ENCODE data around the gene NR2E3.
A peak's percentile ranks its signal among the peaks of the same experiment; 100 is the strongest.

NR2E3 gene

GRCh38 chr15:71792521-71792920 is 17.8 kb upstream of the NR2E3 start:
- H2BK5ac ChIP-seq (ENCODE audit: low read length): no peak overlapping the region
- no peaks in the 10 kb centered on the region for H3K79me1 ChIP-seq (ENCODE audit: low read depth, low read length)
- no peaks in the 10 kb centered on the region for H3K9me3 ChIP-seq (replicated peaks in 1 of 2; ENCODE audit: control insufficient read depth in 2 of 2, insufficient read depth in 1 of 2, low read depth in 1 of 2, low read length in 2 of 2)
- no peak overlapping the region for H3K18ac ChIP-seq (ENCODE audit: low read length)
- H3K23ac ChIP-seq (ENCODE audit: low read depth, low read length, poor library complexity): no peak overlapping the region
- H3K4me3 ChIP-seq (ENCODE audit: low read length in 2 of 2): no peak overlapping the region
- no peak overlapping the region for H3K4me2 ChIP-seq (ENCODE audit: insufficient read depth, low read length, poor library complexity, severe bottlenecking)
- H2BK120ac ChIP-seq (ENCODE audit: low read depth, low read length): no peak overlapping the region
- WGBS, 2 donors (ENCODE audit: extremely low coverage in 2 of 2, insufficient read length in 2 of 2, insufficient replicate concordance in 1 of 2): no CpG with 5 or more reads among the region's 2 CpGs
- H3K36me3 ChIP-seq (replicated peaks in 1 of 2; ENCODE audit: control insufficient read depth in 2 of 2, insufficient read depth in 2 of 2, low read length in 2 of 2): peaks cover 0 to 1% of the 10 kb centered on the region in 2 donors
- DNase-seq (ENCODE audit: low spot score): no peak
- H3K27ac ChIP-seq (replicated peaks; ENCODE audit: low read length): no peak overlapping the region
- no peak overlapping the region for H3K14ac ChIP-seq (ENCODE audit: low read length)
- H2BK15ac ChIP-seq (ENCODE audit: low read length): no peak overlapping the region
- no peak overlapping the region for H2AK5ac ChIP-seq (ENCODE audit: low read depth, low read length)
- H2AFZ ChIP-seq (ENCODE audit: low read length): no peak overlapping the region
- no peaks in the 10 kb centered on the region for H3K4me1 ChIP-seq (ENCODE audit: control insufficient read depth in 2 of 2, insufficient read depth in 1 of 2, low read depth in 1 of 2, low read length in 2 of 2)
- H3K27me3 ChIP-seq (ENCODE audit: control insufficient read depth in 3 of 3, insufficient read depth in 3 of 3, low read depth in 1 of 3, low read length in 3 of 3): no peaks in the 10 kb centered on the region
- no peak overlapping the region for H2BK12ac ChIP-seq (ENCODE audit: low read length)
- no peak overlapping the region for H3K4ac ChIP-seq (ENCODE audit: low read length)
- H4K91ac ChIP-seq (ENCODE audit: low read depth, low read length, poor library complexity): no peak overlapping the region
- no peak overlapping the region for H4K8ac ChIP-seq (ENCODE audit: low read depth, low read length)
- H3K9ac ChIP-seq (ENCODE audit: low read depth, low read length, poor library complexity): no peak overlapping the region

GRCh38 chr15:71798641-71799040 is 11.7 kb upstream of the NR2E3 start:
- Histone ChIP-seq H3K27me3 (ENCODE audit: control insufficient read depth in 3 of 3, insufficient read depth in 3 of 3, low read depth in 1 of 3, low read length in 3 of 3) (no peaks in the 10 kb centered on the region), H3K14ac (ENCODE audit: low read length) (no peak overlapping the region), H4K8ac (ENCODE audit: low read depth, low read length) (no peak overlapping the region), H2AK5ac (ENCODE audit: low read depth, low read length) (no peak overlapping the region), H3K4ac (ENCODE audit: low read length) (no peak overlapping the region), H3K79me1 (ENCODE audit: low read depth, low read length) (no peaks in the 10 kb centered on the region), H3K9me3 (replicated peaks in 1 of 2; ENCODE audit: control insufficient read depth in 2 of 2, insufficient read depth in 1 of 2, low read depth in 1 of 2, low read length in 2 of 2) (no peaks in the 10 kb centered on the region), H3K4me3 (ENCODE audit: low read length in 2 of 2) (no peak overlapping the region), H3K4me2 (ENCODE audit: insufficient read depth, low read length, poor library complexity, severe bottlenecking) (no peak overlapping the region), H3K27ac (replicated peaks; ENCODE audit: low read length) (no peak overlapping the region), H3K4me1 (ENCODE audit: control insufficient read depth in 2 of 2, insufficient read depth in 1 of 2, low read depth in 1 of 2, low read length in 2 of 2) (peaks cover 0 to 3% of the 10 kb centered on the region in 2 donors), H2BK5ac (ENCODE audit: low read length) (no peak overlapping the region), H4K91ac (ENCODE audit: low read depth, low read length, poor library complexity) (no peak overlapping the region), H2BK12ac (ENCODE audit: low read length) (no peak overlapping the region), H3K9ac (ENCODE audit: low read depth, low read length, poor library complexity) (no peak overlapping the region), H2AFZ (ENCODE audit: low read length) (no peak overlapping the region), H3K23ac (ENCODE audit: low read depth, low read length, poor library complexity) (no peak overlapping the region), H2BK120ac (ENCODE audit: low read depth, low read length) (no peak overlapping the region), H2BK15ac (ENCODE audit: low read length) (no peak overlapping the region), H3K18ac (ENCODE audit: low read length) (no peak overlapping the region), H3K36me3 (replicated peaks in 1 of 2; ENCODE audit: control insufficient read depth in 2 of 2, insufficient read depth in 2 of 2, low read length in 2 of 2) (no peaks in the 10 kb centered on the region)
- no peak for DNase-seq (ENCODE audit: low spot score)
- WGBS, 2 donors (ENCODE audit: extremely low coverage in 2 of 2, insufficient read length in 2 of 2, insufficient replicate concordance in 1 of 2): no CpG with 5 or more reads among the region's 6 CpGs

- no peak for DNase-seq (ENCODE audit: low spot score)
- Histone ChIP-seq H3K4me2 (ENCODE audit: insufficient read depth, low read length, poor library complexity, severe bottlenecking) (no peak overlapping the region), H3K9me3 (replicated peaks in 1 of 2; ENCODE audit: control insufficient read depth in 2 of 2, insufficient read depth in 1 of 2, low read depth in 1 of 2, low read length in 2 of 2) (no peaks in the 10 kb centered on the region), H2BK12ac (ENCODE audit: low read length) (no peak overlapping the region), H4K91ac (ENCODE audit: low read depth, low read length, poor library complexity) (no peak overlapping the region), H3K4me3 (ENCODE audit: low read length in 2 of 2) (no peak overlapping the region), H3K27me3 (ENCODE audit: control insufficient read depth in 3 of 3, insufficient read depth in 3 of 3, low read depth in 1 of 3, low read length in 3 of 3) (no peaks in the 10 kb centered on the region), H3K14ac (ENCODE audit: low read length) (no peak overlapping the region), H3K4ac (ENCODE audit: low read length) (no peak overlapping the region), H2BK5ac (ENCODE audit: low read length) (no peak overlapping the region), H4K8ac (ENCODE audit: low read depth, low read length) (no peak overlapping the region), H2AFZ (ENCODE audit: low read length) (no peak overlapping the region), H2BK15ac (ENCODE audit: low read length) (no peak overlapping the region), H3K36me3 (replicated peaks in 1 of 2; ENCODE audit: control insufficient read depth in 2 of 2, insufficient read depth in 2 of 2, low read length in 2 of 2) (no peaks in the 10 kb centered on the region), H2AK5ac (ENCODE audit: low read depth, low read length) (no peak overlapping the region), H3K23ac (ENCODE audit: low read depth, low read length, poor library complexity) (no peak overlapping the region), H3K27ac (replicated peaks; ENCODE audit: low read length) (no peak overlapping the region), H3K18ac (ENCODE audit: low read length) (no peak overlapping the region), H3K4me1 (ENCODE audit: control insufficient read depth in 2 of 2, insufficient read depth in 1 of 2, low read depth in 1 of 2, low read length in 2 of 2) (peaks cover 0 to 3% of the 10 kb centered on the region in 2 donors), H2BK120ac (ENCODE audit: low read depth, low read length) (no peak overlapping the region), H3K9ac (ENCODE audit: low read depth, low read length, poor library complexity) (no peak overlapping the region), H3K79me1 (ENCODE audit: low read depth, low read length) (no peaks in the 10 kb centered on the region)
- WGBS, 2 donors (ENCODE audit: extremely low coverage in 2 of 2, insufficient read length in 2 of 2, insufficient replicate concordance in 1 of 2): no CpG with 5 or more reads among the region's 3 CpGs
Observed at GRCh38 chr15:71800190-71800589, 10.2 kb upstream of the NR2E3 start.

GRCh38 chr15:71800835-71801745 is 9.3 kb upstream of the NR2E3 start:
- Histone ChIP-seq H2BK120ac (ENCODE audit: low read depth, low read length) (no peak overlapping the region), H2AFZ (ENCODE audit: low read length) (no peak overlapping the region), H3K27ac (replicated peaks; ENCODE audit: low read length) (no peak overlapping the region), H2BK12ac (ENCODE audit: low read length) (no peak overlapping the region), H2BK5ac (ENCODE audit: low read length) (no peak overlapping the region), H3K9me3 (replicated peaks in 1 of 2; ENCODE audit: control insufficient read depth in 2 of 2, insufficient read depth in 1 of 2, low read depth in 1 of 2, low read length in 2 of 2) (no peaks in the 10 kb centered on the region), H3K4ac (ENCODE audit: low read length) (no peak overlapping the region), H3K9ac (ENCODE audit: low read depth, low read length, poor library complexity) (no peak overlapping the region), H3K23ac (ENCODE audit: low read depth, low read length, poor library complexity) (no peak overlapping the region), H4K91ac (ENCODE audit: low read depth, low read length, poor library complexity) (no peak overlapping the region), H3K27me3 (ENCODE audit: control insufficient read depth in 3 of 3, insufficient read depth in 3 of 3, low read depth in 1 of 3, low read length in 3 of 3) (no peaks in the 10 kb centered on the region), H4K8ac (ENCODE audit: low read depth, low read length) (no peak overlapping the region), H3K4me1 (ENCODE audit: control insufficient read depth in 2 of 2, insufficient read depth in 1 of 2, low read depth in 1 of 2, low read length in 2 of 2) (peaks cover 0 to 3% of the 10 kb centered on the region in 2 donors), H3K4me3 (ENCODE audit: low read length in 2 of 2) (no peak overlapping the region), H3K4me2 (ENCODE audit: insufficient read depth, low read length, poor library complexity, severe bottlenecking) (no peak overlapping the region), H2BK15ac (ENCODE audit: low read length) (no peak overlapping the region), H2AK5ac (ENCODE audit: low read depth, low read length) (no peak overlapping the region), H3K18ac (ENCODE audit: low read length) (no peak overlapping the region), H3K79me1 (ENCODE audit: low read depth, low read length) (no peaks in the 10 kb centered on the region), H3K36me3 (replicated peaks in 1 of 2; ENCODE audit: control insufficient read depth in 2 of 2, insufficient read depth in 2 of 2, low read length in 2 of 2) (no peaks in the 10 kb centered on the region), H3K14ac (ENCODE audit: low read length) (no peak overlapping the region)
- WGBS, 2 donors (ENCODE audit: extremely low coverage in 2 of 2, insufficient read length in 2 of 2, insufficient replicate concordance in 1 of 2): no CpG with 5 or more reads among the region's 17 CpGs
- peak; percentile 75 for DNase-seq (ENCODE audit: low spot score)
